GM21526 (cell line): ENCODE measurements around the gene TPI1.

Experiments
- ATAC-seq: cut with Tn5 transposase; IDR thresholded peaks from one replicate; pipeline ENCODE4 v1.9.1; 2021; ENCODE audit warnings: moderate library complexity; ENCODE audit not compliant: unreplicated experiment, low FRiP score

TPI1 gene

DNA sequence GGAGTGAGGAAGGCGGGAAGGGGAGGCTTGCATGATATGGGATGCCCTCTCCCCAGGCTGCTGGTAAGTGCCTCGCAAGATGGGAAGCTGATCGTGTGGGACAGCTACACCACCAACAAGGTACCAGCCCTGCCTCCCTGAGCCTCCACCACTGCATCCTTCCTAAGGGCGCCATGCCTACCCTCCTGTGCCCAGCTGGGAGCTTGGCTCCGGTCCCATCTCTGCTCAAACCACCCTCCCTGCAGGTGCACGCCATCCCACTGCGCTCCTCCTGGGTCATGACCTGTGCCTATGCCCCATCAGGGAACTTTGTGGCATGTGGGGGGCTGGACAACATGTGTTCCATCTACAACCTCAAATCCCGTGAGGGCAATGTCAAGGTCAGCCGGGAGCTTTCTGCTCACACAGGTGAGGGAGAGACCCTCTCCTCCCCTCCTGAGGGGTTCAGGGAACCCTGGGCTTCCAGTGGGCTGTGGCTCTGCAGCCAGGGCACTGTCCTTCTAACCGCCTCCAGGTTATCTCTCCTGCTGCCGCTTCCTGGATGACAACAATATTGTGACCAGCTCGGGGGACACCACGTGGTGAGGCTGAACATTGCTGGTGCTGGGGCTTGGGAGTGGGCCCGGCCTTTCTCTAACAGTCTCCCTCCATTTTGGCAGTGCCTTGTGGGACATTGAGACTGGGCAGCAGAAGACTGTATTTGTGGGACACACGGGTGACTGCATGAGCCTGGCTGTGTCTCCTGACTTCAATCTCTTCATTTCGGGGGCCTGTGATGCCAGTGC is 24.0 kb upstream of the TPI1 start:
- ATAC-seq = no peak

DNA sequence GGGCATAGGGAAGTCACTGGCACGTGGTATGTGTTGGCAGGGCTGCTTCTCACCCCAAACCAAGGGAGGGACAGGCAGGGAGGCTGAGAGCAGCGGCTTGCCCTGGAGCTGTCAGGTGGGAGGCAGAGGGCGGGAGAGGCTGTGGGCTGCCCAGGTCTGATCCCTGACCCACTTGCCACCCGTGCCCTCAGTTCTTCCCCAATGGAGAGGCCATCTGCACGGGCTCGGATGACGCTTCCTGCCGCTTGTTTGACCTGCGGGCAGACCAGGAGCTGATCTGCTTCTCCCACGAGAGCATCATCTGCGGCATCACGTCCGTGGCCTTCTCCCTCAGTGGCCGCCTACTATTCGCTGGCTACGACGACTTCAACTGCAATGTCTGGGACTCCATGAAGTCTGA is 21.9 kb upstream of the TPI1 start:
- no peak for ATAC-seq

- no peak for ATAC-seq
Measured at GRCh38 chr12:6846316-6846869, 20.9 kb upstream of the TPI1 start.

GRCh38 chr12:6847676-6848075 is 19.7 kb upstream of the TPI1 start:
- no peak for ATAC-seq

GRCh38 chr12:6849427-6849826 is 17.9 kb upstream of the TPI1 start:
- ATAC-seq = no peak

DNA sequence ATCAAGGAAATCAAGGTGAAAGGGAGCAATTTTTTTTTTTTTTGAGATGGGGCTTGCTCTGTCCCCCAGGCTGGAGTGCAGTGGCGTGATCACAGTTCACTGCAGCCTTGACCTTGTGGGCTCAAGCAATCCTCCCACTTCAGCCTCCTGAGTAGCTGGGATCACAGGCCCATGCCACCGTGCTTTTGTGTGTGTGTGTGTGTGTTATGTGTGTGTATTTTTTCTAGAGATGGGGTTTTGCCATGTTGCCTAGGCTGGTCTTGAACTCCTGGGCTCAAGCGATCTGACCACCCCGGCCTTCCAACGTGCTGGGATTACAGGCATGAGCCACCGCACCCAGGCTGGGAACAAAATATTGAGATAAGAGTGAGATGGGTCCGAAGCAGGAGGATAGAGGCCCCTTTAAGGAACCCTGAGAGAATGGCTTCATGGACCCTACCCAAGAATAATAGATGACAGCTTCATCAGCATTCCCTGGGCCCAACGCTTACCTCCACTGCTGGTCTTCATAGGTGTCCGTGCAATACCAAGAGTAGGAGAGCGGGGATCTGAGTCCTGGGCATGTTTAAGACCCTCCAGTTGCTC is 17.3 kb upstream of the TPI1 start:
- ATAC-seq = no peak

DNA sequence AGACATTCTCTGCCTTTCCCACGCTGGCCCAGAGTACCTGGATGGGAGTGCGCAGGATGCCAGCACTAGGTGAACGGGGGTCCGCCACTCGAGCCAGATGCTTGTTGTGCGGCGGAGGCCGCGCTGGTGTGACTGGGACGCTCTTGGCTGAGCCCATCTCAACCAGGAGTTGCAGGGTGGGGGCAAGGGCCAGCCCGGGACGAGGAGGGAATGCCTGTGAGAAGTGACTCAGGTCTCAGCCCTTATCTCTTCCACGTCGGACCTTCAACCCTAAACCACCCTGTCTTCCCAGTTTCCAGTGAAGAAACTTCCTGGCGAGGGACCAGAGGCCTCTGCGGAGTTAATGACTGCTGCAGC is 16.6 kb upstream of the TPI1 start:
- ATAC-seq = no peak

DNA sequence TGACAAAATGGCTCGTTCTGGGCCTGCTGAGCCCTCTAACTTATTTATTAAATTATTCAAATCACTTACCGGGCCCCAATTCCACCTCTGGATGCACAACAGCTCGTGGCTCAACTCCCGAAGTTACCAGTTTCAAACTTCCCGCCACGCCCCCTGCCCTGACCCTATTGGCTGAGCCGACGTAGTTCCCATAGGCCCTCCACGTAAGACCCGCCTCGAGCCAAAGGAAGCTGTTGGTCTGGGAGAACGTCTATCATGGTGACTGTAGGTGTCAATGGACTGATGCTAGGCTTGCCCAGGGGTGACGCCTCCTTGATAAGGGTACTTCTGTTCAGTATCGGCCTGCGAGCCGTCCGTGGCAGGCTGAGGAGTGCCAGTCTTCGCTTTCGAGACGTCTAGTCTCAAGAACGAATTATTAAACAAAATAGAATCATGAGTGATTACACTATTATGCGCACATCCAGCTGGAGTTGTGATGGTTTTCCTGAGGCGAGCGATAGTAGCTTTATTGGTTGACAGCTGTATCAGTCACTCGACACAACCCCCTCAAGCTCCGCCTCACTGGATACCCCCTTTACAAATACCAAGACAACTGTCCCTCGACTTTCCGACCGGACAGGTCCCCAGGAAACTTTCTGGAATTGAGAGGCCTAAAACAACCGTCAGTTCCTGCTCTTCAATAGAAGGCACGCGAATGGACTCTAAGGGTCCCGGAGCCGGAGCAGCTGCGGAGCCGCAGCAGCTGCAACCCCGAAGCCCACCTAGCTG is 16.0 kb upstream of the TPI1 start, which contains the start of gene CDCA3:
Gene CDCA3 (minus strand): TSS at position 134 of the 768 bp plus-strand sequence. CDS start 334 bp downstream, outside the sequence.
- peak; percentile 57 for ATAC-seq

DNA sequence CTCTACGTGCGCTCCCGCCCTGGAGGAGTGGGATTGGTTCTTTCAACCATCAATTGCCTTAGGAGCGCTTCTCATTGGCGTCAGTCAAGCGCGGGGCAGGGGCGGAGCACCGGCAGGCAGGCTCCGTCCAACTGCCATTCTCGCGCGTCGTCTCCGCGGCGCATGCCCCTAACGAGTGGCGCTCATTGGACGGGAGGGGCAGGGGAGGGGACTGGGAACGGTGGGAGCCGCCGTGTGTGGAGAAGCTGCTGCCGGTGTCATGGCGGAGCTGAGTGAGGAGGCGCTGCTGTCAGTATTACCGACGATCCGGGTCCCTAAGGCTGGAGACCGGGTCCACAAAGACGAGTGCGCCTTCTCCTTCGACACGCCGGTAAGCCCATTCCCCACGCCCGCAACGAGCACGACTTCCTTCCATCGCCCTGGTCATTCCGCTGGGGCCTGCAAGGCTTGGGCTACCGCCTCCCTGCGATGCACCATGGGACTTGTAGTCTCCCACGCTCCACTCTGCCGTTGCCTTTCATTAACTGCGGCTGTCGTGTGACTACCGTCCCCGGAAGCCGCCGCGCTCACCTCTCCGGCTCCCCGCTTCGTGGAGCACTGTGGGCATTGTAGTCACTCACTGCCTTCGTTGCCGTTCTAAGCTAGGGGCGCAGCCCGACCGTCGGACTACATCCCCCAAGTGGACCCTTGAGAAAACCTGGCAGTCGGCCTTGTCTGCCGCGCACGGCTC is 15.2 kb upstream of the TPI1 start, which contains the start of gene USP5:
Gene USP5 (plus strand): TSS at position 230 of the 730 bp plus-strand sequence. CDS start 30 bp downstream, at position 260.
- peak; percentile 70 for ATAC-seq

GRCh38 chr12:6852651-6853354 is 14.5 kb upstream of the TPI1 start:
- no peak for ATAC-seq

DNA sequence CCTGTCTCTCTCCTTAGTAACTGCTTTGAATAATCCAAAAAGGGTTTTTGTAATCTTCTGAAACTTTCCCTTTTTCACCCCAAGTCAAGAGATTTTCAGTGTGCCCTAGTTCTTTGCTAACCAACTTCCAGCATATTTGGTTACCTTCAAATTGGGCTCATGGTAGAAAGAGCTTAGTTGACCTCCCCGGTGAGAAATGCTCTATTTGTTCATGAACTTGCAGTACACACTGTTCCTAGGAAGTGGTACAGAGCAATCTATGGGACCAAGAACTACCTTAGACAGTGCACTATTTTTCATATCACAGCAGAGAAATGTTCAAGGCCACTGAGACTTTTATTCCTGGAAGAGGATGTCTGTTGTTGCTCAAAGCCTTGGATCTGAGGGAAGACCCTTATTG is 13.7 kb upstream of the TPI1 start:
- ATAC-seq = no peak

DNA sequence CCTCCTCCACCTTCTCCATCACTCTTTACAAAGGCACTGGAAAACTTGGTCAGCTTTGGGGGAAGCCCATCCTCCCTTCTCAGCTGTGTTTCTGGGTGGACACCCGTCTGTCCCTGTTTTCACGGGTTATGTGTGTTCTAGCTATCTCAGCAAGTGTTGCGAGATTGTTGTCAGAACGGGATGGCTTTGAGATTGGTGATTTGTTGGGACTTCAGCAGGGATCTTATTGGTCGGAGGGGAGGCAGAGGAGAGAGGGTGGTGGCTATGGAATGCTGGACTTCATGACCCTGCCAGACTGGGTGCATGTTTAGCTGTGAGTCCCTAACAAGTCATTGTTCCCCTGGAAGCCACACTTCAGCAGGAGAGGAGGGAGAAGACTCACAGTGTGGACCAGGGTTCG is 13.3 kb upstream of the TPI1 start:
- ATAC-seq = no peak

DNA sequence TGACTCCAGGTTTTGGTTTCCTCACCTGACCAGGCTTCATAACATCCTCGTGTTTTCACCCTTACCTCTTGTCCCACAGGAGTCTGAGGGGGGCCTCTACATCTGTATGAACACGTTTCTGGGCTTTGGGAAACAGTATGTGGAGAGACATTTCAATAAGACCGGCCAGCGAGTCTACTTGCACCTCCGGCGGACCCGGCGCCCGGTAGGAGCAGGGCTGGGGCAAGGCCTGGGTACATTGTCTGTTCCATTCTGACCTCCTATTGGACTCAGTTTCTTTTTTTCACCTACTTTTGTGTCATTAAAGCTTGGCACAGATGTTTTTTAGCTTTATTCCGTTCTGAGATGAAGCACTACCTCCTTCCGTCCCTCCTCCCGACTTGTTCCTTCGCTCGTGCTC is 12.0 kb upstream of the TPI1 start:
- no peak for ATAC-seq

- ATAC-seq = no peak
Measured at GRCh38 chr12:6858799-6859198, 8.5 kb upstream of the TPI1 start.

DNA sequence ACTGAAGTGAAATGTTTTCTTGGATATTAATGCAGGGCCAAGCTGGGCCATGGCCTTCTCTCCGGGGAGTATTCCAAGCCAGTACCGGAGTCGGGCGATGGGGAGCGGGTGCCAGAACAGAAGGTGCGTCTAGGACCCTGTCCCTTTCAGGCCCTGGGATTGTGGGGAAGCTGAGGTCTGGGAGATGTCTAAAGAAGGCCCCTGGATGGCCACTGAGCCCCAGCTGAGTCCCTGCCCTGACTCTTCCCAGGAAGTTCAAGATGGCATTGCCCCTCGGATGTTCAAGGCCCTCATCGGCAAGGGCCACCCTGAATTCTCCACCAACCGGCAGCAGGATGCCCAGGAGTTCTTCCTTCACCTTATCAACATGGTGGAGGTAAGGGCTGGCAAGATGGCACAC is 7.2 kb upstream of the TPI1 start:
- ATAC-seq = no peak

- no peak for ATAC-seq
Measured at GRCh38 chr12:6860942-6861341, 6.4 kb upstream of the TPI1 start.

DNA sequence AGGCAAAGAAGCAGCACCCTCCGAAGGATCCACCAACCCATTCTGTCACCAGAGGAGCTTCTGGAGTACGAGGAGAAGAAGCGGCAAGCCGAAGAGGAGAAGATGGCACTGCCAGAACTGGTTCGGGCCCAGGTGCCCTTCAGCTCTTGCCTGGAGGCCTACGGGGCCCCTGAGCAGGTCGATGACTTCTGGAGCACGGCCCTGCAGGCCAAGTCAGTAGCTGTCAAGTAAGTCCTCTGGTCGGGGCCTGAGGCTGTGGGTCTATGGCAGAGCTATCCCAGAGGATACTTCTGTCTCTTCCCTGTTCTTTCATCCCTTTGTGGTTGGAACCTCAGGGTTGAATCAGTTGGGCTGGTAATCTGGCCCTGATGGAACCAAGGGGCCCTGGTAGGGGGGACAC is 5.9 kb upstream of the TPI1 start:
- ATAC-seq = no peak

DNA sequence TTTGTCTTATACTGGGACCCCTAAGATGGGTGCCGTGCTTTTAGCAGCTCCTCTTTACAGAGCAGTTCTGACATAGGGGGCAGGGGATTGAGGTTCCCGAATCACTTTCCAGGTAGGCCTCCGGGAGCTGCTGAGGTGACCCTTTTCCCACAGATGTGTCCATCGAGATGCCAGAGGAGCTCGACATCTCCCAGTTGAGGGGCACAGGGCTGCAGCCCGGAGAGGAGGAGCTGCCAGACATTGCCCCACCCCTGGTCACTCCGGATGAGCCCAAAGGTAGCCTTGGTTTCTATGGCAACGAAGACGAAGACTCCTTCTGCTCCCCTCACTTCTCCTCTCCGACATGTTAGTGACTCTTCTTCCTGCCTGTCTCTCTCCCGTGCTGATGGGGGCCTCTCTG is 4.3 kb upstream of the TPI1 start:
- no peak for ATAC-seq

- no peak for ATAC-seq
Measured at GRCh38 chr12:6863586-6864321, 3.6 kb upstream of the TPI1 start.
